GM20431 (cell line): ENCODE results near the gene RPTOR.
"Not testable (repeated sequence)": the region's sequence is repeated elsewhere in the genome, so short reads cannot be mapped to it uniquely, and the experiment has no call there.

Source experiments
- in situ Hi-C: fragments of 300-500 bp; cut with MseI, MboI; formaldehyde crosslinking; loops from one replicate; pipeline ENCODE4 v1.15.0; 2020; ENCODE audit warnings: low sequenced_read_pairs; ENCODE audit not compliant: unreplicated experiment

Gene RPTOR

GRCh38 chr17:80799538-80800480, 255.2 kb downstream of the RPTOR start:
- in situ Hi-C loops: no loop called here

GRCh38 chr17:80800481-80801391, 256.1 kb downstream of the RPTOR start:
- in situ Hi-C loops: no loop called here

- in situ Hi-C loops: no loop called here
Measured at GRCh38 chr17:80802626-80803450, 258.2 kb downstream of the RPTOR start.

GRCh38 chr17:80803451-80804428, 259.1 kb downstream of the RPTOR start:
- in situ Hi-C loops: no loop called here

- in situ Hi-C loops: no loop called here
Measured at GRCh38 chr17:80804466-80804865, 259.8 kb downstream of the RPTOR start.

GRCh38 chr17:80805032-80805751, 260.6 kb downstream of the RPTOR start:
- in situ Hi-C loops: no loop called here

- in situ Hi-C loops: no loop called here
Measured at GRCh38 chr17:80807014-80807413, 262.4 kb downstream of the RPTOR start.

GRCh38 chr17:80807882-80808281, 263.2 kb downstream of the RPTOR start:
- in situ Hi-C loops: no loop called here

GRCh38 chr17:80811181-80812105, 266.8 kb downstream of the RPTOR start:
- in situ Hi-C loops: no loop called here

- in situ Hi-C loops: no loop called here
Measured at GRCh38 chr17:80812362-80813088, 267.9 kb downstream of the RPTOR start.

- in situ Hi-C loops: no loop called here
Measured at GRCh38 chr17:80813318-80813717, 268.7 kb downstream of the RPTOR start.

GRCh38 chr17:80814491-80814890, 269.9 kb downstream of the RPTOR start:
- in situ Hi-C loops: no loop called here

GRCh38 chr17:80815151-80815681, 270.6 kb downstream of the RPTOR start:
- in situ Hi-C loops: no loop called here

- in situ Hi-C loops: not testable (repeated sequence)
Measured at GRCh38 chr17:80815718-80816117, 271.1 kb downstream of the RPTOR start.

- in situ Hi-C loops: no loop called here
Measured at GRCh38 chr17:80816241-80817103, 271.8 kb downstream of the RPTOR start.
